ENCODE measurements around the gene PACRG. TPM values are rescaled to one million over a fixed set of nuclear protein-coding genes. Genes with fewer than 3 reads are reported as not detected.

PACRG gene
- total and polyA plus RNA-seq, 10 of the 15 experiments (the other 5 are each of a cell fraction or from before 2014, with no cell fraction given): not detected

DNA sequence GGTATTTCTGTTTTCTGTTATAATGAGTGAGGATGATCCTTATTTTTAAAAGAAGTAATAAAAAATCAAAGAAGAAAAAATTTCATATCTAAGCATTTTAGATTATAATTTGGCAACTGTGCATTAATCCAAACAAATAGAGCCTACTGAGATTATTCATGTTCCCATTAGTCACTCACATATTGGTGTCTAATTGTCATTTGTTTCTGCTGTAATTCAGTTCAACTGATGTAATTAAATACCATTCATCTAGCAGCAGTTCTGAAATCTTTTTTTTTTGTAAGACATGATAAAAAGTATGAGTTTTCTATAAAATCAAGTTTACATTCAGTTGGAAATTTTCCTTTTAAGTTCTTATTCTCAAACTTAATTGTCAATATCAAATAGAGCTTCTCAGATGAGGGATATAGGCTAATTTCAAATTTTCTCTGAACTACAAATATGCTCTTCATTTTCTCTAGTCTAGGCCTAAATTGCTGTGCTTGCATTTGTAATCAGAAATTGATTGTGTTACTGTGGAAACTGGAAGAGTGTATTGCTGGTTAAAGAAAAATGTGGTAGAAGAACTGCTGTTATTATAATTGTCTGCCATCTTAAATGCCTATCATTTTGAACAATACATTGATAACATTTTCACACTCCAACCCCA, 23.6 kb downstream of the PACRG start:
- no peak for DNase-seq (ENCODE audit: low read depth, low spot score)
- no peaks in the 10 kb centered on the region for H3K4me1 ChIP-seq (ENCODE audit: control insufficient read depth, insufficient read depth, low read length)
- intact Hi-C loops (cut with micrococcal nuclease; ENCODE audit: unreplicated experiment) (no loop called here), in situ Hi-C loops (cut with MboI) (no loop called here)
- H3K4me2 ChIP-seq (ENCODE audit: control insufficient read depth, insufficient read depth): no peak overlapping the region
- no peak overlapping the region for H3K27ac ChIP-seq (ENCODE audit: control insufficient read depth, insufficient read depth)
- H2AFZ ChIP-seq (ENCODE audit: control insufficient read depth, low read depth, low read length): no peak overlapping the region
- no TSS peak for BruUV-seq (replicated peaks)
- no peaks in the 10 kb centered on the region for H4K20me1 ChIP-seq (ENCODE audit: control insufficient read depth, insufficient read depth)
- TF ChIP-seq SMC3 (IDR thresholded peaks at IDR 0.05; ENCODE audit: borderline replicate concordance, low read length) (no peak), IRF4 (IDR thresholded peaks at IDR 0.05; ENCODE audit: low read depth, low read length) (no peak), WRNIP1 (IDR thresholded peaks at IDR 0.05; ENCODE audit: borderline replicate concordance, low read depth, low read length) (no peak), CHD2 (IDR thresholded peaks at IDR 0.05; ENCODE audit: borderline replicate concordance, low read depth, low read length) (no peak)
- H3K9ac ChIP-seq (ENCODE audit: control insufficient read depth, insufficient read depth, low read length): no peak overlapping the region
- ChIA-PET SMC1A (ENCODE audit: uncharacterized antibody, unreplicated experiment) (no interaction called here), RAD21 (ENCODE audit: unreplicated experiment) (no interaction called here), CTCF (no interaction called here), POLR2A (no interaction called here)
- no peaks in the 10 kb centered on the region for H3K27me3 ChIP-seq (replicated peaks in 1 of 2; ENCODE audit: control insufficient read depth in 2 of 2, insufficient read depth in 2 of 2, low read length in 1 of 2)
- H3K79me2 ChIP-seq (ENCODE audit: control insufficient read depth, insufficient read depth, low read length): no peaks in the 10 kb centered on the region
- ATAC-seq: no peak
- no peak overlapping the region for H3K4me3 ChIP-seq
- H3K36me3 ChIP-seq (ENCODE audit: control insufficient read depth in 2 of 2, insufficient read depth in 2 of 2, low read length in 1 of 2): no peaks in the 10 kb centered on the region
- FAIRE-seq: no peak
- no peaks in the 10 kb centered on the region for H3K9me3 ChIP-seq (replicated peaks; ENCODE audit: control insufficient read depth, insufficient read depth, low read length)

- ChIA-PET CTCF (no interaction called here), POLR2A (no interaction called here), SMC1A (ENCODE audit: uncharacterized antibody, unreplicated experiment) (no interaction called here), RAD21 (ENCODE audit: unreplicated experiment) (no interaction called here)
- intact Hi-C loops (cut with micrococcal nuclease; ENCODE audit: unreplicated experiment): no loop called here
- in situ Hi-C loops (cut with MboI): no loop called here
- Histone ChIP-seq H4K20me1 (ENCODE audit: control insufficient read depth, insufficient read depth) (no peaks in the 10 kb centered on the region), H3K36me3 (ENCODE audit: control insufficient read depth in 2 of 2, insufficient read depth in 2 of 2, low read length in 1 of 2) (no peaks in the 10 kb centered on the region), H3K4me2 (ENCODE audit: control insufficient read depth, insufficient read depth) (no peak overlapping the region), H3K4me1 (ENCODE audit: control insufficient read depth, insufficient read depth, low read length) (no peaks in the 10 kb centered on the region), H3K9ac (ENCODE audit: control insufficient read depth, insufficient read depth, low read length) (no peak overlapping the region), H2AFZ (ENCODE audit: control insufficient read depth, low read depth, low read length) (no peak overlapping the region), H3K27me3 (replicated peaks in 1 of 2; ENCODE audit: control insufficient read depth in 2 of 2, insufficient read depth in 2 of 2, low read length in 1 of 2) (no peaks in the 10 kb centered on the region), H3K27ac (ENCODE audit: control insufficient read depth, insufficient read depth) (no peak overlapping the region), H3K79me2 (ENCODE audit: control insufficient read depth, insufficient read depth, low read length) (no peaks in the 10 kb centered on the region), H3K9me3 (replicated peaks; ENCODE audit: control insufficient read depth, insufficient read depth, low read length) (no peaks in the 10 kb centered on the region), H3K4me3 (no peak overlapping the region)
- ATAC-seq (no peak), DNase-seq (ENCODE audit: low read depth, low spot score) (no peak), FAIRE-seq (no peak)
- no TSS peak for BruUV-seq (replicated peaks)
- TF ChIP-seq HCFC1 (IDR thresholded peaks at IDR 0.05; ENCODE audit: low read length) (no peak), IKZF2 (IDR thresholded peaks at IDR 0.05) (no peak), MTA3 (IDR thresholded peaks at IDR 0.05; ENCODE audit: borderline replicate concordance, low read length) (no peak), WRNIP1 (IDR thresholded peaks at IDR 0.05; ENCODE audit: borderline replicate concordance, low read depth, low read length) (no peak), SREBF1 (IDR thresholded peaks at IDR 0.05; ENCODE audit: low read length) (no peak), CEBPB (IDR thresholded peaks at IDR 0.05; ENCODE audit: borderline replicate concordance in 1 of 2, low read depth in 2 of 2, low read length in 2 of 2) (no peak), ATF3 (IDR thresholded peaks at IDR 0.05; ENCODE audit: borderline replicate concordance, extremely low read depth, low read depth, low read length) (no peak), SP1 (IDR thresholded peaks at IDR 0.05; ENCODE audit: low read depth, low read length) (no peak), SMARCA5 (IDR thresholded peaks at IDR 0.05) (no peak), SREBF2 (IDR thresholded peaks at IDR 0.05; ENCODE audit: low read length) (no peak)
- TF ChIP-seq, protein P1, sequence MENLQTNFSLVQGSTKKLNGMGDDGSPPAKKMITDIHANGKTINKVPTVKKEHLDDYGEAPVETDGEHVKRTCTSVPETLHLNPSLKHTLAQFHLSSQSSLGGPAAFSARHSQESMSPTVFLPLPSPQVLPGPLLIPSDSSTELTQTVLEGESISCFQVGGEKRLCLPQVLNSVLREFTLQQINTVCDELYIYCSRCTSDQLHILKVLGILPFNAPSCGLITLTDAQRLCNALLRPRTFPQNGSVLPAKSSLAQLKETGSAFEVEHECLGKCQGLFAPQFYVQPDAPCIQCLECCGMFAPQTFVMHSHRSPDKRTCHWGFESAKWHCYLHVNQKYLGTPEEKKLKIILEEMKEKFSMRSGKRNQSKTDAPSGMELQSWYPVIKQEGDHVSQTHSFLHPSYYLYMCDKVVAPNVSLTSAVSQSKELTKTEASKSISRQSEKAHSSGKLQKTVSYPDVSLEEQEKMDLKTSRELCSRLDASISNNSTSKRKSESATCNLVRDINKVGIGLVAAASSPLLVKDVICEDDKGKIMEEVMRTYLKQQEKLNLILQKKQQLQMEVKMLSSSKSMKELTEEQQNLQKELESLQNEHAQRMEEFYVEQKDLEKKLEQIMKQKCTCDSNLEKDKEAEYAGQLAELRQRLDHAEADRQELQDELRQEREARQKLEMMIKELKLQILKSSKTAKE (IDR thresholded peaks at IDR 0.05; ENCODE audit: low read depth, poor library complexity, severe bottlenecking): no peak
These were observed 26.0 kb downstream of the PACRG start for GRCh38 chr6:162753775-162754174.
